CD14-positive monocyte (primary cell): Measurements from ENCODE around the gene LYPD6. TPM values are rescaled to one million over a fixed set of nuclear protein-coding genes. Genes with fewer than 3 reads are reported as not detected.

Experiments
- DNase-seq, 3 donors: peaks; one replicate each; pipeline ENCODE4 v3.0.0-alpha.2; 2011 to 2022
- H2AFZ ChIP-seq: 2 replicates; pipeline ENCODE4 v1.6.0; 2012; ENCODE audit warnings: mild to moderate bottlenecking, low read depth, low read length, inconsistent platforms; ENCODE audit not compliant: insufficient read depth, poor library complexity, severe bottlenecking
- H3K27ac ChIP-seq, 2 donors: 1 replicate in 1 of 2; 2 replicates in 1 of 2; pipeline ENCODE4 v1.5.1; 2012 to 2013; ENCODE audit warnings: low read length in 2 of 2, control low read depth in 1 of 2, inconsistent platforms in 1 of 2, low read depth in 1 of 2, mild to moderate bottlenecking in 1 of 2
- H3K27me3 ChIP-seq, 2 donors: one replicate each; pipeline versions ENCODE4 v1.6.0 to v1.6.1; 2011 to 2013; ENCODE audit warnings: low read length in 2 of 2; ENCODE audit not compliant: control insufficient read depth in 2 of 2, insufficient read depth in 2 of 2
- H3K36me3 ChIP-seq, 2 donors: replicated peaks in 1 of 2; 1 replicate in 1 of 2; 2 replicates in 1 of 2; pipeline versions ENCODE4 v1.5.1 to v1.6.1; 2012 to 2013; ENCODE audit warnings: low read length in 2 of 2, control low read depth in 1 of 2, inconsistent platforms in 1 of 2, mild to moderate bottlenecking in 1 of 2; ENCODE audit not compliant: insufficient read depth in 2 of 2, control insufficient read depth in 1 of 2
- H3K4me1 ChIP-seq, 2 donors: 1 replicate in 1 of 2; 2 replicates in 1 of 2; pipeline versions ENCODE4 v1.5.1 to v1.6.1; 2012 to 2013; ENCODE audit warnings: low read length in 2 of 2, control low read depth in 1 of 2, inconsistent platforms in 1 of 2, mild to moderate bottlenecking in 1 of 2, moderate library complexity in 1 of 2; ENCODE audit not compliant: insufficient read depth in 2 of 2, control insufficient read depth in 1 of 2
- H3K4me2 ChIP-seq: replicated peaks from 2 replicates; pipeline ENCODE3; 2012; ENCODE audit warnings: low read length, moderate library complexity, mild to moderate bottlenecking; ENCODE audit not compliant: poor library complexity, severe bottlenecking; ENCODE audit errors: extremely low read depth
- H3K4me3 ChIP-seq, 3 experiments: fragments of 200-600 bp in 1 of 3; sonication (generic) in 1 of 3; replicated peaks in 1 of 3; 1 replicate in 2 of 3; 2 replicates in 1 of 3; pipeline ENCODE4 v1.5.1; 2011 to 2013; ENCODE audit warnings: low read length in 3 of 3, mild to moderate bottlenecking in 3 of 3, control low read depth in 2 of 3, low read depth in 2 of 3, inconsistent platforms in 1 of 3, moderate library complexity in 1 of 3
- H3K79me2 ChIP-seq: 2 replicates; pipeline ENCODE4 v1.6.0; 2012; ENCODE audit warnings: mild to moderate bottlenecking, control low read depth, inconsistent platforms, low read length, moderate library complexity; ENCODE audit not compliant: insufficient read depth
- H3K9ac ChIP-seq: 2 replicates; pipeline ENCODE4 v1.6.0; 2017; ENCODE audit warnings: low read length, mild to moderate bottlenecking; ENCODE audit not compliant: insufficient read depth, poor library complexity, severe bottlenecking
- H3K9me3 ChIP-seq, 2 donors: replicated peaks in 1 of 2; 1 replicate in 1 of 2; 2 replicates in 1 of 2; pipeline versions ENCODE4 v1.5.1 to v1.6.1; 2012 to 2013; ENCODE audit warnings: low read length in 2 of 2, control low read depth in 1 of 2; ENCODE audit not compliant: control insufficient read depth in 1 of 2, insufficient read depth in 1 of 2
- H4K20me1 ChIP-seq: 2 replicates; pipeline ENCODE4 v1.6.0; 2012; ENCODE audit warnings: mild to moderate bottlenecking, low read length, control low read depth, moderate library complexity; ENCODE audit not compliant: insufficient read depth
- H3K27ac Mint-ChIP-seq, 7 donors: one replicate each; pipeline ENCODE4 v1.8.0; 2020; ENCODE audit warnings: mild to moderate bottlenecking in 7 of 7, mixed read lengths in 7 of 7, moderate library complexity in 6 of 7, inconsistent platforms in 2 of 7
- H3K27me3 Mint-ChIP-seq, 3 donors: one replicate each; pipeline ENCODE4 v1.8.0; 2021 to 2022; ENCODE audit warnings: low read depth in 3 of 3, mild to moderate bottlenecking in 3 of 3, mixed read lengths in 3 of 3, moderate library complexity in 3 of 3, inconsistent platforms in 1 of 3
- H3K36me3 Mint-ChIP-seq, 2 donors: one replicate each; pipeline ENCODE4 v1.8.0; 2020; ENCODE audit warnings: mixed read lengths in 2 of 2, inconsistent platforms in 1 of 2, mild to moderate bottlenecking in 1 of 2
- H3K4me1 Mint-ChIP-seq: one replicate; pipeline ENCODE4 v1.8.0; 2020; ENCODE audit warnings: mild to moderate bottlenecking, mixed read lengths
- H3K4me3 Mint-ChIP-seq, 2 donors: one replicate each; pipeline ENCODE4 v1.8.0; 2020; ENCODE audit warnings: mild to moderate bottlenecking in 2 of 2, mixed read lengths in 2 of 2, moderate library complexity in 1 of 2
- H3K9me3 Mint-ChIP-seq, 7 donors: one replicate each; pipeline ENCODE4 v1.8.0; 2020 to 2022; ENCODE audit warnings: mixed read lengths in 7 of 7, mild to moderate bottlenecking in 6 of 7, moderate library complexity in 6 of 7, inconsistent platforms in 2 of 7
- CTCF ChIP-seq: fragments of 200-600 bp; IDR thresholded peaks from one replicate; pipeline ENCODE4 v1.8.0; 2022; ENCODE audit warnings: antibody characterized with exemption, mild to moderate bottlenecking
- WGBS: methylation state at CpG from one replicate; pipeline ENCODE4 v1.1.5; 2013; ENCODE audit warnings: missing lambda C conversion rate; ENCODE audit not compliant: insufficient coverage; 5-methylcytosine and 5-hydroxymethylcytosine counted together
- intact Hi-C, 2 donors: fragments of 100-400 bp; cut with micrococcal nuclease; formaldehyde crosslinking; loops; one replicate each; pipeline versions ENCODE4 v1.15.0 to v1.15.1; 2023
- polyA plus RNA-seq, 3 donors: library from polyadenylated mRNA; depleted of rRNA in 1 of 3; unstranded in 2 of 3; stranded (reverse) in 1 of 3; fragments of 300-500 nt in 2 of 3; fragments of >200 nt in 1 of 3; fragmentation: Illumina TruSeq in 2 of 3; gene quantifications; 1 replicate in 2 of 3; 2 replicates in 1 of 3; pipeline ENCODE4 v1.2.3, GENCODE V29; 2012 to 2021

LYPD6 gene
- polyA plus RNA-seq, 3 donors, result not detected

GRCh38 chr2:149488706-149489440, 158.5 kb downstream of the LYPD6 start:
- no peaks in the 10 kb centered on the region for H3K79me2 ChIP-seq
- H3K4me2 ChIP-seq, result no peak overlapping the region
- no peaks in the 10 kb centered on the region for H3K27me3 ChIP-seq
- intact Hi-C loops, result no loop called here
- WGBS, result 40% methylated on average over 1 of the region's 10 CpGs
- H3K27ac Mint-ChIP-seq, result no peak overlapping the region
- H3K4me1 ChIP-seq, result no peaks in the 10 kb centered on the region
- no peaks in the 10 kb centered on the region for H3K9me3 ChIP-seq
- H3K9ac ChIP-seq, result no peak overlapping the region
- no peak overlapping the region for H2AFZ ChIP-seq
- peaks cover 0 to 2% (median 0%) of the 10 kb centered on the region in 7 donors for H3K9me3 Mint-ChIP-seq
- peaks cover 1 to 7% (median 2%) of the 10 kb centered on the region in 3 donors for H3K27me3 Mint-ChIP-seq
- TF ChIP-seq CTCF, result no peak
- no peaks in the 10 kb centered on the region for H3K4me1 Mint-ChIP-seq
- no peaks in the 10 kb centered on the region for H3K36me3 ChIP-seq
- no peak overlapping the region for H3K4me3 Mint-ChIP-seq
- no peak overlapping the region for H3K4me3 ChIP-seq
- no peak overlapping the region for H3K27ac ChIP-seq
- no peak for DNase-seq
- H4K20me1 ChIP-seq, result no peaks in the 10 kb centered on the region
- no peaks in the 10 kb centered on the region for H3K36me3 Mint-ChIP-seq

GRCh38 chr2:149489452-149489851, 159.1 kb downstream of the LYPD6 start:
- WGBS, result 77% methylated on average over 9 of the region's 11 CpGs
- Histone ChIP-seq H3K27ac (no peak overlapping the region), H3K4me2 (no peak overlapping the region), H3K4me3 (no peak overlapping the region), H3K4me1 (no peaks in the 10 kb centered on the region), H3K9me3 (no peaks in the 10 kb centered on the region), H3K27me3 (no peaks in the 10 kb centered on the region), H4K20me1 (no peaks in the 10 kb centered on the region), H3K36me3 (no peaks in the 10 kb centered on the region), H3K9ac (no peak overlapping the region), H3K79me2 (no peaks in the 10 kb centered on the region), H2AFZ (no peak overlapping the region)
- intact Hi-C loops, result no loop called here
- no peak for TF ChIP-seq CTCF
- DNase-seq, result no peak
- H3K9me3 Mint-ChIP-seq, result peaks cover 0 to 2% (median 0%) of the 10 kb centered on the region in 7 donors
- no peak overlapping the region for H3K27ac Mint-ChIP-seq
- H3K4me3 Mint-ChIP-seq, result no peak overlapping the region
- no peaks in the 10 kb centered on the region for H3K36me3 Mint-ChIP-seq
- H3K27me3 Mint-ChIP-seq, result peaks cover 1 to 8% (median 4%) of the 10 kb centered on the region in 3 donors
- H3K4me1 Mint-ChIP-seq, result no peaks in the 10 kb centered on the region
